ENCODE data around the gene RGS17.

The RGS17 gene

DNA sequence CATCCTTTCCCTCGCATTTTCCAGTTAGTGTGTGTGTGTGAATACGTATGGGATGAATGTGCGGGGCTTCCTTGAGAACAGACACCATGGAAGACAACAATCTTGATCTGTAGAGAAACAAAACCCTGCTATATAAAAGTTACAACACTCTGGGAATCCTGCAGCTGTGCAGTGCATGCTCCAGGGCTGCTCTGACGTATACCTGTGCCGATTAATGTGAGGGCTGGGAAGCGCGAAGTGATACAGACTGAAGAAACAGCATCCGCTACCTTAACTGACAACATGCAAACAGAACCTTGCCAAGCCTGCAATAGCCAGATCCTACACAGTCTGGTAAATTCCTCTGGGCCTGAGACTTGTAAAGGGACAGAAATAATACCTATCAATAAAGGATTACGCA lies 96.9 kb downstream of the RGS17 start:
- Histone ChIP-seq H3K4me2 (ENCODE audit: low read length) (no peak overlapping the region), H3K4me3 (ENCODE audit: low read length) (no peak overlapping the region), H3K27me3 (ENCODE audit: low read depth, low read length) (no peaks in the 10 kb centered on the region; the same call in 1 of the 2 replicates), H4K20me1 (ENCODE audit: insufficient read depth, low read length) (no peaks in the 10 kb centered on the region), H3K9ac (ENCODE audit: low read length) (no peak overlapping the region), H3K4me1 (ENCODE audit: low read length) (no peaks in the 10 kb centered on the region), H3K9me3 (ENCODE audit: insufficient read depth, low read length) (no peaks in the 10 kb centered on the region), H3K79me2 (ENCODE audit: low read length) (no peaks in the 10 kb centered on the region), H3K27ac (ENCODE audit: low read length) (no peak overlapping the region), H3K36me3 (replicated peaks; ENCODE audit: low read depth, low read length) (no peaks in the 10 kb centered on the region), H2AFZ (ENCODE audit: low read depth, low read length) (no peak overlapping the region)
- TF ChIP-seq EZH2phosphoT487 (IDR thresholded peaks at IDR 0.05; ENCODE audit: low read depth) = no peak
- TF ChIP-seq, protein P1, sequence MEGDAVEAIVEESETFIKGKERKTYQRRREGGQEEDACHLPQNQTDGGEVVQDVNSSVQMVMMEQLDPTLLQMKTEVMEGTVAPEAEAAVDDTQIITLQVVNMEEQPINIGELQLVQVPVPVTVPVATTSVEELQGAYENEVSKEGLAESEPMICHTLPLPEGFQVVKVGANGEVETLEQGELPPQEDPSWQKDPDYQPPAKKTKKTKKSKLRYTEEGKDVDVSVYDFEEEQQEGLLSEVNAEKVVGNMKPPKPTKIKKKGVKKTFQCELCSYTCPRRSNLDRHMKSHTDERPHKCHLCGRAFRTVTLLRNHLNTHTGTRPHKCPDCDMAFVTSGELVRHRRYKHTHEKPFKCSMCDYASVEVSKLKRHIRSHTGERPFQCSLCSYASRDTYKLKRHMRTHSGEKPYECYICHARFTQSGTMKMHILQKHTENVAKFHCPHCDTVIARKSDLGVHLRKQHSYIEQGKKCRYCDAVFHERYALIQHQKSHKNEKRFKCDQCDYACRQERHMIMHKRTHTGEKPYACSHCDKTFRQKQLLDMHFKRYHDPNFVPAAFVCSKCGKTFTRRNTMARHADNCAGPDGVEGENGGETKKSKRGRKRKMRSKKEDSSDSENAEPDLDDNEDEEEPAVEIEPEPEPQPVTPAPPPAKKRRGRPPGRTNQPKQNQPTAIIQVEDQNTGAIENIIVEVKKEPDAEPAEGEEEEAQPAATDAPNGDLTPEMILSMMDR (IDR thresholded peaks at IDR 0.05; ENCODE audit: low read depth, low read length) = no peak

DNA sequence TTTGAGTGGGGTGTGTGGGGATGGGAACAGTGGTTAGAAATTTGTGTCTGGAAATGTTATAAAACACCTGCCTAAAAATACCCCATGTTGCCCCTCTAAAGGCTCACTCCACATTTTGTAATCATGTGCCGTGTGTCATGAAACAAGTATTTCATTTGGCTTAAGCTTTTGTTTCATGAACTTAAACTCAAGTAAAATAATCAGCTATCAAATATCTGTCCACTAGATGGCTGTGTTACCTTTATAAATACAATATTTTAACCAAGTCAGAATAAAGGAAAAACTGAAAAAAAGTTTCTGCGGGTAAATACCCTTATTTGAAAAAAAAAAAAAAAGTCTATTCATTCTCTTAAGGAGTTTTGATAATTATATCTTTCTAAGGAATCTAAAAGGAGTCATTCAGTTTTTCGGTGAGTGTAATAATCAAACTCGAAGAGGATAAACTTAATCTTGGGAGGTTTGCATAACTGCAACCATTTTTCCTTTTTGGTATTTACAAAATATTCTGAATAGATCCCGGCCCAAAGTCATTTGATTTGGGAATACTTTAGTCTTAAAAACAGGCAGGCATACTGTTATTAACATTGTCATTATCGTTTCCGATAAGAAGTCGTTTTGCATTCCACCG lies 98.7 kb downstream of the RGS17 start:
- Histone ChIP-seq H3K4me1 (ENCODE audit: low read length) (no peaks in the 10 kb centered on the region), H3K27me3 (ENCODE audit: low read depth, low read length) (no peaks in the 10 kb centered on the region; the same call in 1 of the 2 replicates), H2AFZ (ENCODE audit: low read depth, low read length) (no peak overlapping the region), H3K9me3 (ENCODE audit: insufficient read depth, low read length) (no peaks in the 10 kb centered on the region), H4K20me1 (ENCODE audit: insufficient read depth, low read length) (no peaks in the 10 kb centered on the region), H3K79me2 (ENCODE audit: low read length) (no peaks in the 10 kb centered on the region), H3K27ac (ENCODE audit: low read length) (no peak overlapping the region), H3K4me3 (ENCODE audit: low read length) (no peak overlapping the region), H3K4me2 (ENCODE audit: low read length) (no peak overlapping the region), H3K9ac (ENCODE audit: low read length) (no peak overlapping the region), H3K36me3 (replicated peaks; ENCODE audit: low read depth, low read length) (no peaks in the 10 kb centered on the region)
- TF ChIP-seq, protein P1 (IDR thresholded peaks at IDR 0.05; ENCODE audit: low read depth, low read length) = peak; percentile 54
- TF ChIP-seq EZH2phosphoT487 (IDR thresholded peaks at IDR 0.05; ENCODE audit: low read depth) = no peak

DNA sequence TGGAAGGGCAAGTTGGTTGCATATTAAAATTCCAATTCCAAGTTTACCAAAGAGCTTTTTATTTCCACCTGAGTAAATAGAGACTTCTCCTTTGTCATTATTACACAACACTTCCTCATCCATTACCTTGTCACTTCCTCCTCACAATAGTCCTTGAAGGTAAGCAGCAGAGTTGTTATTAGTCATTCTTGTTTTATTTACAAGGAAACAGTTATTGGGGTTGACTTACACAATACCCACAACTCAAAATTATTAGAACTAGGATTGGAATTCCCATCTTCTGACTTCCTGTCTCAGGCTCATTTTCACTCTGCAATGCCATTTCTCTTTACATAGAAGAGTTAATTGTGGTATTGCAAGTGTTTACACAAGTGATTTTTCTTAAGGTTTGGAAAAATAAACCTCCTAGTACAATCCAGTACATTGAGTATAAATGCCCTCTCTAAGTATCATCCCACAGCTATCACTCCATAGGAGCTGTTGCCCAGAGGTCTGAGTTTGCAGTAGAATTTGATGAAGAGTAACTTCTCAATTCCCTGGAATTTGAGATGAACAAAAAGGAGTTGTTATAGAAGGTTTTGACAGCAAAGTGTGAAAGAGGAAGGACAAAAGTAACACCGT lies 99.6 kb downstream of the RGS17 start:
- no peak overlapping the region for H3K4me3 ChIP-seq (ENCODE audit: low read length)
- no peak overlapping the region for H3K27ac ChIP-seq (ENCODE audit: low read length)

DNA sequence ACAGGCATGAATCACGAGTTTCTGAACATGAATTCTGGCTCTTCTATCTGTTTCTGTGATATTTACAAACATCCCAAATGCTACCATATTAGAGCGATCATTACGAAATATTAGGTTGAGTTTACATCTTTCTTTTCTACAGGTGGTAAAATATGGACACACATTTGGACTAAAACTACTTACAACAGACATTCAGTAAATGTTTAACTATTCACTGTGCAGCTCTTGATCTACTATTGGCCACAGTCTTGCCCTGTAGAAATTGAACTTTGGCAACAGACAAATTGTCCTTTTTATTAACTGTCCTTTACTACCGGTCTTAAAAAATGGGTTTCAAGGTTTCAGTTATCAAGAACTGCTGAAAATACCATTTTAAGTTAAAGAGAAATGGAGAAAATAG lies 102.1 kb downstream of the RGS17 start:
- Histone ChIP-seq H3K79me2 (ENCODE audit: low read length) (no peaks in the 10 kb centered on the region), H3K4me2 (ENCODE audit: low read length) (no peak overlapping the region), H3K4me1 (ENCODE audit: low read length) (no peaks in the 10 kb centered on the region), H3K9me3 (ENCODE audit: insufficient read depth, low read length) (no peaks in the 10 kb centered on the region), H3K36me3 (replicated peaks; ENCODE audit: low read depth, low read length) (no peaks in the 10 kb centered on the region), H3K27ac (ENCODE audit: low read length) (no peak overlapping the region), H3K9ac (ENCODE audit: low read length) (no peak overlapping the region), H3K27me3 (ENCODE audit: low read depth, low read length) (no peaks in the 10 kb centered on the region; the same call in 1 of the 2 replicates), H4K20me1 (ENCODE audit: insufficient read depth, low read length) (no peaks in the 10 kb centered on the region), H3K4me3 (ENCODE audit: low read length) (no peak overlapping the region), H2AFZ (ENCODE audit: low read depth, low read length) (no peak overlapping the region)
- TF ChIP-seq, protein P1 (IDR thresholded peaks at IDR 0.05; ENCODE audit: low read depth, low read length) = no peak
- no peak for TF ChIP-seq EZH2phosphoT487 (IDR thresholded peaks at IDR 0.05; ENCODE audit: low read depth)

More for the DNA sequence above, 99.6 kb downstream of the RGS17 start:
- Histone ChIP-seq H3K36me3 (replicated peaks; ENCODE audit: low read depth, low read length) (no peaks in the 10 kb centered on the region), H3K4me1 (ENCODE audit: low read length) (no peaks in the 10 kb centered on the region), H3K4me2 (ENCODE audit: low read length) (no peak overlapping the region), H3K79me2 (ENCODE audit: low read length) (no peaks in the 10 kb centered on the region), H3K9me3 (ENCODE audit: insufficient read depth, low read length) (no peaks in the 10 kb centered on the region), H4K20me1 (ENCODE audit: insufficient read depth, low read length) (no peaks in the 10 kb centered on the region), H2AFZ (ENCODE audit: low read depth, low read length) (no peak overlapping the region), H3K9ac (ENCODE audit: low read length) (no peak overlapping the region), H3K27me3 (ENCODE audit: low read depth, low read length) (no peaks in the 10 kb centered on the region; the same call in 1 of the 2 replicates)
- TF ChIP-seq EZH2phosphoT487 (IDR thresholded peaks at IDR 0.05; ENCODE audit: low read depth) = no peak
- TF ChIP-seq, protein P1 (IDR thresholded peaks at IDR 0.05; ENCODE audit: low read depth, low read length) = no peak
